Measurements from ENCODE around the gene FMNL2. TPM values are rescaled to one million over a fixed set of nuclear protein-coding genes. Genes with fewer than 3 reads are reported as not detected.

Gene FMNL2
- total RNA-seq, 1 donor from 2014 or later, result 24.7 TPM

DNA sequence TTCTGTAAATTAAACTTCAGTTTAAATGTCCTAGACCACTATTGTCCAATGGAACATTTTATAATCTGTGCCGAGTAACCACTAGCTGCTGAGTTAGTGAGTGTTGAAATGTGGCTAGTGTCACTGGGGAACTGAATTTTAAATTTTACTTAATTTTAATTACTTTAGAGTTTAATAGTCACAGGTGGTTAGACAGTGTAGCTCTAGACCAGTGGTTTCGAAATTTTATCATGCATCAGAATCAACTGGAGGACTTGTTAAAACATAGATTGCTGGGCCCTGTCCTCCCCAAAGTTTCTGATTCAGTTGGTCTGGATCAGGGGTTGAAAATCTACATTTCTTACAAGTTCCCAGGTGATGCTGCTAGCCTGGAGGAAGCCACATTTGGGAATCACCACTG lies 110.4 kb downstream of the FMNL2 start:
- TF ChIP-seq, protein P1, sequence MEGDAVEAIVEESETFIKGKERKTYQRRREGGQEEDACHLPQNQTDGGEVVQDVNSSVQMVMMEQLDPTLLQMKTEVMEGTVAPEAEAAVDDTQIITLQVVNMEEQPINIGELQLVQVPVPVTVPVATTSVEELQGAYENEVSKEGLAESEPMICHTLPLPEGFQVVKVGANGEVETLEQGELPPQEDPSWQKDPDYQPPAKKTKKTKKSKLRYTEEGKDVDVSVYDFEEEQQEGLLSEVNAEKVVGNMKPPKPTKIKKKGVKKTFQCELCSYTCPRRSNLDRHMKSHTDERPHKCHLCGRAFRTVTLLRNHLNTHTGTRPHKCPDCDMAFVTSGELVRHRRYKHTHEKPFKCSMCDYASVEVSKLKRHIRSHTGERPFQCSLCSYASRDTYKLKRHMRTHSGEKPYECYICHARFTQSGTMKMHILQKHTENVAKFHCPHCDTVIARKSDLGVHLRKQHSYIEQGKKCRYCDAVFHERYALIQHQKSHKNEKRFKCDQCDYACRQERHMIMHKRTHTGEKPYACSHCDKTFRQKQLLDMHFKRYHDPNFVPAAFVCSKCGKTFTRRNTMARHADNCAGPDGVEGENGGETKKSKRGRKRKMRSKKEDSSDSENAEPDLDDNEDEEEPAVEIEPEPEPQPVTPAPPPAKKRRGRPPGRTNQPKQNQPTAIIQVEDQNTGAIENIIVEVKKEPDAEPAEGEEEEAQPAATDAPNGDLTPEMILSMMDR (IDR thresholded peaks at IDR 0.05; ENCODE audit: insufficient read depth, low read length, severe bottlenecking), result no peak
- Histone ChIP-seq H3K36me3 (ENCODE audit: control insufficient read depth, insufficient read depth, low read length) (no peaks in the 10 kb centered on the region), H3K27me3 (ENCODE audit: control insufficient read depth, insufficient read depth, low read length) (no peaks in the 10 kb centered on the region), H3K4me3 (ENCODE audit: low read depth, low read length) (no peak overlapping the region)
- FAIRE-seq, result no peak
- no peak for DNase-seq (ENCODE audit: low read depth)

GRCh38 chr2:152445791-152446201 lies 110.8 kb downstream of the FMNL2 start:
- TF ChIP-seq, protein P1 (IDR thresholded peaks at IDR 0.05; ENCODE audit: insufficient read depth, low read length, severe bottlenecking), result no peak
- Histone ChIP-seq H3K4me3 (ENCODE audit: low read depth, low read length) (no peak overlapping the region), H3K36me3 (ENCODE audit: control insufficient read depth, insufficient read depth, low read length) (no peaks in the 10 kb centered on the region), H3K27me3 (ENCODE audit: control insufficient read depth, insufficient read depth, low read length) (no peaks in the 10 kb centered on the region)
- DNase-seq (ENCODE audit: low read depth) (peak; percentile 89), FAIRE-seq (no peak)

- H3K36me3 ChIP-seq (ENCODE audit: control insufficient read depth, insufficient read depth, low read length), result no peaks in the 10 kb centered on the region
- H3K27me3 ChIP-seq (ENCODE audit: control insufficient read depth, insufficient read depth, low read length), result no peaks in the 10 kb centered on the region
- DNase-seq (ENCODE audit: low read depth), result no peak
- FAIRE-seq, result no peak
- TF ChIP-seq, protein P1 (IDR thresholded peaks at IDR 0.05; ENCODE audit: insufficient read depth, low read length, severe bottlenecking), result no peak
- no peak overlapping the region for H3K4me3 ChIP-seq (ENCODE audit: low read depth, low read length)
Measured at GRCh38 chr2:152446213-152446612, 111.2 kb downstream of the FMNL2 start.

GRCh38 chr2:152447897-152448296 lies 112.9 kb downstream of the FMNL2 start:
- H3K4me3 ChIP-seq (ENCODE audit: low read depth, low read length), result no peak overlapping the region
- peak; percentile 87 for DNase-seq (ENCODE audit: low read depth)
- H3K36me3 ChIP-seq (ENCODE audit: control insufficient read depth, insufficient read depth, low read length), result no peaks in the 10 kb centered on the region
- H3K27me3 ChIP-seq (ENCODE audit: control insufficient read depth, insufficient read depth, low read length), result no peaks in the 10 kb centered on the region
- TF ChIP-seq, protein P1 (IDR thresholded peaks at IDR 0.05; ENCODE audit: insufficient read depth, low read length, severe bottlenecking), result no peak
- FAIRE-seq, result no peak

GRCh38 chr2:152448606-152449005 lies 113.6 kb downstream of the FMNL2 start:
- TF ChIP-seq, protein P1 (IDR thresholded peaks at IDR 0.05; ENCODE audit: insufficient read depth, low read length, severe bottlenecking), result no peak
- H3K4me3 ChIP-seq (ENCODE audit: low read depth, low read length), result no peak overlapping the region
- H3K36me3 ChIP-seq (ENCODE audit: control insufficient read depth, insufficient read depth, low read length), result no peaks in the 10 kb centered on the region
- FAIRE-seq (no peak), DNase-seq (ENCODE audit: low read depth) (no peak)
- H3K27me3 ChIP-seq (ENCODE audit: control insufficient read depth, insufficient read depth, low read length), result no peaks in the 10 kb centered on the region

GRCh38 chr2:152449578-152449977 lies 114.6 kb downstream of the FMNL2 start:
- Histone ChIP-seq H3K27me3 (ENCODE audit: control insufficient read depth, insufficient read depth, low read length) (no peaks in the 10 kb centered on the region), H3K4me3 (ENCODE audit: low read depth, low read length) (no peak overlapping the region), H3K36me3 (ENCODE audit: control insufficient read depth, insufficient read depth, low read length) (no peaks in the 10 kb centered on the region)
- DNase-seq (ENCODE audit: low read depth) (no peak), FAIRE-seq (no peak)
- TF ChIP-seq, protein P1 (IDR thresholded peaks at IDR 0.05; ENCODE audit: insufficient read depth, low read length, severe bottlenecking), result no peak
